22Rv1 (cell line): ENCODE results near the gene SSTR3.
"Not testable (repeated sequence)": the region's sequence is repeated elsewhere in the genome, so short reads cannot be mapped to it uniquely, and the experiment has no call there.

ENCODE experiments used
- H3K27ac ChIP-seq: fragments of 450-650 bp; 2 replicates; pipeline ENCODE4 v1.5.1; 2017
- CTCF ChIP-seq: fragments of 450-650 bp; IDR thresholded peaks from 2 replicates; pipeline ENCODE4 v1.5.1; 2017; ENCODE audit warnings: mild to moderate bottlenecking
- ZFX ChIP-seq: fragments of 450-650 bp; IDR thresholded peaks from 2 replicates; pipeline ENCODE4 v1.6.1; 2017; ENCODE audit warnings: antibody characterized with exemption, borderline replicate concordance

SSTR3 gene

GRCh38 chr22:37234736-37235711, 22.7 kb upstream of the SSTR3 start:
- no peak overlapping the region for H3K27ac ChIP-seq
- TF ChIP-seq CTCF (no peak), ZFX (no peak)

- H3K27ac ChIP-seq: no peak overlapping the region
Observed at GRCh38 chr22:37233751-37234631, 21.7 kb upstream of the SSTR3 start.

GRCh38 chr22:37233371-37233750, 21.1 kb upstream of the SSTR3 start:
- not testable (repeated sequence) for H3K27ac ChIP-seq

More at GRCh38 chr22:37233751-37234631, 21.7 kb upstream of the SSTR3 start:
- TF ChIP-seq ZFX: no peak
- TF ChIP-seq CTCF: no peak

- TF ChIP-seq ZFX (no peak), CTCF (no peak)
- no peak overlapping the region for H3K27ac ChIP-seq
Observed at GRCh38 chr22:37232140-37232998, 20.1 kb upstream of the SSTR3 start.

GRCh38 chr22:37231406-37232139, 19.3 kb upstream of the SSTR3 start:
- TF ChIP-seq ZFX (no peak), CTCF (no peak)
- H3K27ac ChIP-seq: no peak overlapping the region

- H3K27ac ChIP-seq: no peak overlapping the region
- TF ChIP-seq ZFX: no peak
- TF ChIP-seq CTCF: no peak
Observed at GRCh38 chr22:37230673-37231405, 18.6 kb upstream of the SSTR3 start.
